LNCAP (cell line): Measurements from ENCODE around the gene SMYD2.

Source experiments
- CTCF ChIP-seq: fragments of 450-650 bp; IDR thresholded peaks from 2 replicates; pipeline ENCODE4 v1.5.1; 2017; ENCODE audit warnings: mild to moderate bottlenecking

SMYD2 gene

GRCh38 chr1:214281021-214281719, at the start of gene SMYD2:
TSS of gene SMYD2 (plus strand) at chr1:214281159. CDS start at chr1:214281255, 96 bp downstream.
- TF ChIP-seq CTCF: no peak

- no peak for TF ChIP-seq CTCF
Measured at GRCh38 chr1:214233856-214234634, 46.9 kb upstream of the SMYD2 start.

- TF ChIP-seq CTCF: no peak
Measured at GRCh38 chr1:214234635-214235025, 46.3 kb upstream of the SMYD2 start.

- TF ChIP-seq CTCF: no peak
Measured at GRCh38 chr1:214236477-214236876, 44.5 kb upstream of the SMYD2 start.

- TF ChIP-seq CTCF: no peak
Measured at GRCh38 chr1:214241060-214241459, 39.9 kb upstream of the SMYD2 start.

- no peak for TF ChIP-seq CTCF
Measured at GRCh38 chr1:214244252-214244651, 36.7 kb upstream of the SMYD2 start.

GRCh38 chr1:214244841-214245240, 36.1 kb upstream of the SMYD2 start:
- no peak for TF ChIP-seq CTCF
